ENCODE results near the gene RAD52. TPM values are rescaled to one million over a fixed set of nuclear protein-coding genes. Genes with fewer than 3 reads are reported as not detected.

Gene RAD52
- total RNA-seq, 1 experiment from 2014 or later: 24.7 TPM

- intact Hi-C loops (cut with micrococcal nuclease; ENCODE audit: unreplicated experiment): no loop called here
- Histone ChIP-seq H3K27ac (ENCODE audit: low read depth, low read length, poor library complexity, severe bottlenecking) (no peak overlapping the region), H3K9me3 (ENCODE audit: low read depth, low read length, poor library complexity, severe bottlenecking) (no peaks in the 10 kb centered on the region), H3K36me3 (ENCODE audit: insufficient read depth, low read length, poor library complexity, severe bottlenecking) (peaks cover 95% of the 10 kb centered on the region), H3K4me3 (ENCODE audit: low read depth, low read length, poor library complexity, severe bottlenecking) (no peak overlapping the region), H3K4me1 (ENCODE audit: insufficient read depth, low read length, poor library complexity, severe bottlenecking) (no peaks in the 10 kb centered on the region), H3K27me3 (replicated peaks; ENCODE audit: insufficient read depth, low read depth, low read length, poor library complexity) (no peaks in the 10 kb centered on the region)
- no peak for DNase-seq (ENCODE audit: low spot score)
- BruUV-seq (replicated peaks): TSS peak; percentile 54
- ChIA-PET POLR2A (ENCODE audit: low non-redundant PET) (no interaction called here), CTCF (no interaction called here)
- TF ChIP-seq EZH2 (IDR thresholded peaks at IDR 0.05; ENCODE audit: borderline replicate concordance, low read depth, low read length, poor library complexity, severe bottlenecking) (no peak), CTCF (conservative IDR thresholded peaks at IDR 0.05; ENCODE audit: low read depth, low read length) (no peak)
These were observed 64.6 kb downstream of the RAD52 start for GRCh38 chr12:884746-885414.

GRCh38 chr12:880656-881055, 68.8 kb downstream of the RAD52 start:
- TF ChIP-seq CTCF (conservative IDR thresholded peaks at IDR 0.05; ENCODE audit: low read depth, low read length) (no peak), EZH2 (IDR thresholded peaks at IDR 0.05; ENCODE audit: borderline replicate concordance, low read depth, low read length, poor library complexity, severe bottlenecking) (no peak)
- DNase-seq (ENCODE audit: low spot score): no peak
- no peak overlapping the region for H3K27ac ChIP-seq (ENCODE audit: low read depth, low read length, poor library complexity, severe bottlenecking)
- no peaks in the 10 kb centered on the region for H3K27me3 ChIP-seq (replicated peaks; ENCODE audit: insufficient read depth, low read depth, low read length, poor library complexity)
- CTCF ChIA-PET: no interaction called here
- POLR2A ChIA-PET (ENCODE audit: low non-redundant PET): no interaction called here
- H3K4me1 ChIP-seq (ENCODE audit: insufficient read depth, low read length, poor library complexity, severe bottlenecking): no peaks in the 10 kb centered on the region
- H3K36me3 ChIP-seq (ENCODE audit: insufficient read depth, low read length, poor library complexity, severe bottlenecking): peaks cover 76% of the 10 kb centered on the region
- intact Hi-C loops (cut with micrococcal nuclease; ENCODE audit: unreplicated experiment): no loop called here
- H3K4me3 ChIP-seq (ENCODE audit: low read depth, low read length, poor library complexity, severe bottlenecking): no peak overlapping the region
- BruUV-seq (replicated peaks): no TSS peak
- no peaks in the 10 kb centered on the region for H3K9me3 ChIP-seq (ENCODE audit: low read depth, low read length, poor library complexity, severe bottlenecking)

DNA sequence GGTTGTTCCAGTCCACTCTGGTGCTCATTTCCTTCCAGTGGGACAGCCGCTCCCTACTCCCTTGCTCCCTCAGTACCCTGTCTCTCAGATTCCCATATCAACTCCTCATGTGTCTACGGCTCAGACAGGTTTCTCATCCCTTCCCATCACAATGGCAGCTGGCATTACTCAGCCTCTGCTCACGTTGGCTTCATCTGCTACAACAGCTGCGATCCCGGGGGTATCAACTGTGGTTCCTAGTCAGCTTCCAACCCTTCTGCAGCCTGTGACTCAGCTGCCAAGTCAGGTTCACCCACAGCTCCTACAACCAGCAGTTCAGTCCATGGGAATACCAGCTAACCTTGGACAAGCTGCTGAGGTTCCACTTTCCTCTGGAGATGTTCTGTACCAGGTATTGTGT, 69.9 kb downstream of the RAD52 start:
- intact Hi-C loops (cut with micrococcal nuclease; ENCODE audit: unreplicated experiment): no loop called here
- no TSS peak for BruUV-seq (replicated peaks)
- Histone ChIP-seq H3K9me3 (ENCODE audit: low read depth, low read length, poor library complexity, severe bottlenecking) (no peaks in the 10 kb centered on the region), H3K4me3 (ENCODE audit: low read depth, low read length, poor library complexity, severe bottlenecking) (no peak overlapping the region), H3K4me1 (ENCODE audit: insufficient read depth, low read length, poor library complexity, severe bottlenecking) (no peaks in the 10 kb centered on the region), H3K27ac (ENCODE audit: low read depth, low read length, poor library complexity, severe bottlenecking) (no peak overlapping the region), H3K27me3 (replicated peaks; ENCODE audit: insufficient read depth, low read depth, low read length, poor library complexity) (no peaks in the 10 kb centered on the region), H3K36me3 (ENCODE audit: insufficient read depth, low read length, poor library complexity, severe bottlenecking) (peaks cover 65% of the 10 kb centered on the region)
- ChIA-PET POLR2A (ENCODE audit: low non-redundant PET) (no interaction called here), CTCF (no interaction called here)
- no peak for DNase-seq (ENCODE audit: low spot score)
- TF ChIP-seq CTCF (conservative IDR thresholded peaks at IDR 0.05; ENCODE audit: low read depth, low read length): no peak
- no peak for TF ChIP-seq EZH2 (IDR thresholded peaks at IDR 0.05; ENCODE audit: borderline replicate concordance, low read depth, low read length, poor library complexity, severe bottlenecking)

Data from A673 (cell line).